ENCODE measurements around the gene MXRA5.
"Not testable (repeated sequence)": the region's sequence is repeated elsewhere in the genome, so short reads cannot be mapped to it uniquely, and the experiment has no call there.

Gene MXRA5

GRCh38 chrX:3352741-3353140 lies 6.3 kb upstream of the MXRA5 start:
- H3K4me3 Mint-ChIP-seq; H3K9me3 Mint-ChIP-seq; H3K4me1 Mint-ChIP-seq (ENCODE audit: low read depth); DNase-seq; H3K27ac Mint-ChIP-seq; H3K36me3 Mint-ChIP-seq (ENCODE audit: low read depth): not testable (repeated sequence)
- peaks cover 13% of the 10 kb centered on the region for H3K27me3 Mint-ChIP-seq

- H3K27me3 Mint-ChIP-seq = peaks cover 23% of the 10 kb centered on the region
- DNase-seq = no peak
- H3K4me3 Mint-ChIP-seq = no peak overlapping the region
- no peaks in the 10 kb centered on the region for H3K4me1 Mint-ChIP-seq (ENCODE audit: low read depth)
- no peak overlapping the region for H3K27ac Mint-ChIP-seq
- H3K9me3 Mint-ChIP-seq = peaks cover 8% of the 10 kb centered on the region
- H3K36me3 Mint-ChIP-seq (ENCODE audit: low read depth) = no peaks in the 10 kb centered on the region
Measured at GRCh38 chrX:3351276-3351675, 4.8 kb upstream of the MXRA5 start.

GRCh38 chrX:3348191-3348590 lies 1.7 kb upstream of the MXRA5 start:
- no peak for DNase-seq
- no peaks in the 10 kb centered on the region for H3K36me3 Mint-ChIP-seq (ENCODE audit: low read depth)
- H3K27me3 Mint-ChIP-seq = peaks cover 52% of the 10 kb centered on the region
- peaks cover 8% of the 10 kb centered on the region for H3K9me3 Mint-ChIP-seq
- H3K4me3 Mint-ChIP-seq = no peak overlapping the region
- H3K4me1 Mint-ChIP-seq (ENCODE audit: low read depth) = no peaks in the 10 kb centered on the region
- no peak overlapping the region for H3K27ac Mint-ChIP-seq

GRCh38 chrX:3345281-3346191 lies 916 bp downstream of the MXRA5 start:
- peaks cover 63% of the 10 kb centered on the region for H3K27me3 Mint-ChIP-seq
- peaks cover 8% of the 10 kb centered on the region for H3K9me3 Mint-ChIP-seq
- no peak for DNase-seq
- no peak overlapping the region for H3K27ac Mint-ChIP-seq
- H3K36me3 Mint-ChIP-seq (ENCODE audit: low read depth) = no peaks in the 10 kb centered on the region
- no peaks in the 10 kb centered on the region for H3K4me1 Mint-ChIP-seq (ENCODE audit: low read depth)
- H3K4me3 Mint-ChIP-seq = no peak overlapping the region

- H3K27ac Mint-ChIP-seq; H3K36me3 Mint-ChIP-seq (ENCODE audit: low read depth); H3K4me1 Mint-ChIP-seq (ENCODE audit: low read depth); H3K9me3 Mint-ChIP-seq; H3K4me3 Mint-ChIP-seq; DNase-seq: not testable (repeated sequence)
- peaks cover 58% of the 10 kb centered on the region for H3K27me3 Mint-ChIP-seq
Measured at GRCh38 chrX:3343569-3343968, 2.9 kb downstream of the MXRA5 start.

- H3K4me1 Mint-ChIP-seq (ENCODE audit: low read depth) = no peaks in the 10 kb centered on the region
- H3K4me3 Mint-ChIP-seq = no peak overlapping the region
- no peak overlapping the region for H3K27ac Mint-ChIP-seq
- peaks cover 29% of the 10 kb centered on the region for H3K27me3 Mint-ChIP-seq
- no peak for DNase-seq
- H3K36me3 Mint-ChIP-seq (ENCODE audit: low read depth) = no peaks in the 10 kb centered on the region
- no peaks in the 10 kb centered on the region for H3K9me3 Mint-ChIP-seq
Measured at GRCh38 chrX:3340016-3340415, 6.4 kb downstream of the MXRA5 start.

- DNase-seq = no peak
- Mint-ChIP-seq H3K9me3 (no peaks in the 10 kb centered on the region), H3K4me3 (no peak overlapping the region), H3K27me3 (no peaks in the 10 kb centered on the region), H3K36me3 (ENCODE audit: low read depth) (no peaks in the 10 kb centered on the region), H3K27ac (no peak overlapping the region), H3K4me1 (ENCODE audit: low read depth) (no peaks in the 10 kb centered on the region)
Measured at GRCh38 chrX:3326681-3327080, 19.8 kb downstream of the MXRA5 start.

GRCh38 chrX:3320471-3321046 lies 25.9 kb downstream of the MXRA5 start:
- no peak overlapping the region for H3K4me3 Mint-ChIP-seq
- H3K36me3 Mint-ChIP-seq (ENCODE audit: low read depth) = no peaks in the 10 kb centered on the region
- H3K27me3 Mint-ChIP-seq = no peaks in the 10 kb centered on the region
- no peak overlapping the region for H3K27ac Mint-ChIP-seq
- H3K9me3 Mint-ChIP-seq = no peaks in the 10 kb centered on the region
- H3K4me1 Mint-ChIP-seq (ENCODE audit: low read depth) = no peaks in the 10 kb centered on the region
- DNase-seq = no peak

GRCh38 chrX:3317191-3317718 lies 29.2 kb downstream of the MXRA5 start:
- no peaks in the 10 kb centered on the region for H3K4me1 Mint-ChIP-seq (ENCODE audit: low read depth)
- no peak overlapping the region for H3K27ac Mint-ChIP-seq
- H3K4me3 Mint-ChIP-seq = no peak overlapping the region
- H3K9me3 Mint-ChIP-seq = no peaks in the 10 kb centered on the region
- H3K27me3 Mint-ChIP-seq = no peaks in the 10 kb centered on the region
- H3K36me3 Mint-ChIP-seq (ENCODE audit: low read depth) = no peaks in the 10 kb centered on the region
- DNase-seq = no peak

- H3K27ac Mint-ChIP-seq = no peak overlapping the region
- DNase-seq = no peak
- H3K36me3 Mint-ChIP-seq (ENCODE audit: low read depth) = no peaks in the 10 kb centered on the region
- H3K27me3 Mint-ChIP-seq = no peaks in the 10 kb centered on the region
- peaks cover 2% of the 10 kb centered on the region for H3K9me3 Mint-ChIP-seq
- H3K4me3 Mint-ChIP-seq = no peak overlapping the region
- H3K4me1 Mint-ChIP-seq (ENCODE audit: low read depth) = no peaks in the 10 kb centered on the region
Measured at GRCh38 chrX:3312109-3312508, 34.3 kb downstream of the MXRA5 start.

- Mint-ChIP-seq H3K9me3 (peaks cover 2% of the 10 kb centered on the region), H3K36me3 (ENCODE audit: low read depth) (no peaks in the 10 kb centered on the region), H3K4me1 (ENCODE audit: low read depth) (no peaks in the 10 kb centered on the region), H3K27ac (no peak overlapping the region), H3K27me3 (no peaks in the 10 kb centered on the region), H3K4me3 (no peak overlapping the region)
- no peak for DNase-seq
Measured at GRCh38 chrX:3307881-3308280, 38.6 kb downstream of the MXRA5 start.

- no peaks in the 10 kb centered on the region for H3K4me1 Mint-ChIP-seq (ENCODE audit: low read depth)
- no peak overlapping the region for H3K27ac Mint-ChIP-seq
- no peaks in the 10 kb centered on the region for H3K9me3 Mint-ChIP-seq
- no peaks in the 10 kb centered on the region for H3K36me3 Mint-ChIP-seq (ENCODE audit: low read depth)
- H3K4me3 Mint-ChIP-seq = no peak overlapping the region
- peaks cover 3% of the 10 kb centered on the region for H3K27me3 Mint-ChIP-seq
- no peak for DNase-seq
Measured at GRCh38 chrX:3299636-3300035, 46.8 kb downstream of the MXRA5 start.

GRCh38 chrX:3295731-3296130 lies 50.7 kb downstream of the MXRA5 start:
- H3K27ac Mint-ChIP-seq = no peak overlapping the region
- H3K4me1 Mint-ChIP-seq (ENCODE audit: low read depth) = no peaks in the 10 kb centered on the region
- H3K36me3 Mint-ChIP-seq (ENCODE audit: low read depth) = no peaks in the 10 kb centered on the region
- no peak overlapping the region for H3K4me3 Mint-ChIP-seq
- peaks cover 3% of the 10 kb centered on the region for H3K27me3 Mint-ChIP-seq
- DNase-seq = no peak
- H3K9me3 Mint-ChIP-seq = no peaks in the 10 kb centered on the region

- Mint-ChIP-seq H3K27ac (no peak overlapping the region), H3K4me1 (ENCODE audit: low read depth) (no peaks in the 10 kb centered on the region), H3K9me3 (no peaks in the 10 kb centered on the region), H3K27me3 (peaks cover 3% of the 10 kb centered on the region), H3K4me3 (no peak overlapping the region), H3K36me3 (ENCODE audit: low read depth) (no peaks in the 10 kb centered on the region)
- DNase-seq = no peak
Measured at GRCh38 chrX:3293251-3293650, 53.2 kb downstream of the MXRA5 start.

- Mint-ChIP-seq H3K27ac (no peak overlapping the region), H3K27me3 (peaks cover 3% of the 10 kb centered on the region)
Measured at GRCh38 chrX:3290561-3290960, 55.9 kb downstream of the MXRA5 start.

More at GRCh38 chrX:3290561-3290960, 55.9 kb downstream of the MXRA5 start:
- Mint-ChIP-seq H3K36me3 (ENCODE audit: low read depth) (no peaks in the 10 kb centered on the region), H3K4me3 (no peak overlapping the region), H3K9me3 (no peaks in the 10 kb centered on the region), H3K4me1 (ENCODE audit: low read depth) (no peaks in the 10 kb centered on the region)
- no peak for DNase-seq
